ENCODE measurements around the gene SNX1.

- TF ChIP-seq EZH2 (IDR thresholded peaks at IDR 0.05; ENCODE audit: insufficient read depth, poor library complexity, severe bottlenecking), result no peak
- no peak for TF ChIP-seq EZH2phosphoT487 (IDR thresholded peaks at IDR 0.05; ENCODE audit: insufficient read depth, low read depth)
These were observed 53.6 kb downstream of the SNX1 start for GRCh38 chr15:64149424-64149823.
